HG02970 (cell line): ENCODE measurements around the gene AP4S1.
"Not testable (repeated sequence)": the region's sequence is repeated elsewhere in the genome, so short reads cannot be mapped to it uniquely, and the experiment has no call there.

Experiments
- ATAC-seq: cut with Tn5 transposase; IDR thresholded peaks from one replicate; pipeline ENCODE4 v1.9.1; 2021; ENCODE audit warnings: mild to moderate bottlenecking, moderate library complexity, moderate number of reproducible peaks; ENCODE audit not compliant: unreplicated experiment, low FRiP score

Gene AP4S1

GRCh38 chr14:31025367-31026076 lies at the start of gene AP4S1:
TSS of gene AP4S1 (plus strand) at chr14:31025649. CDS start at chr14:31066197, 40,548 bp downstream.
- peak; percentile 8 for ATAC-seq

- ATAC-seq: no peak
Measured at GRCh38 chr14:30977752-30978151, 47.7 kb upstream of the AP4S1 start.

GRCh38 chr14:30980106-30980704 lies 45.2 kb upstream of the AP4S1 start:
- ATAC-seq: not testable (repeated sequence)

GRCh38 chr14:30980980-30981379 lies 44.5 kb upstream of the AP4S1 start:
- no peak for ATAC-seq

- ATAC-seq: no peak
Measured at GRCh38 chr14:30982533-30982932, 42.9 kb upstream of the AP4S1 start.

- ATAC-seq: no peak
Measured at GRCh38 chr14:30983858-30984257, 41.6 kb upstream of the AP4S1 start.

- no peak for ATAC-seq
Measured at GRCh38 chr14:30985796-30986195, 39.7 kb upstream of the AP4S1 start.

- no peak for ATAC-seq
Measured at GRCh38 chr14:30988509-30988908, 36.9 kb upstream of the AP4S1 start.

- ATAC-seq: no peak
Measured at GRCh38 chr14:30990770-30991169, 34.7 kb upstream of the AP4S1 start.

- ATAC-seq: no peak
Measured at GRCh38 chr14:30991408-30991807, 34.0 kb upstream of the AP4S1 start.

GRCh38 chr14:30993071-30993470 lies 32.4 kb upstream of the AP4S1 start:
- no peak for ATAC-seq

GRCh38 chr14:30994681-30995620 lies 30.5 kb upstream of the AP4S1 start:
- ATAC-seq: peak; percentile 46

GRCh38 chr14:30995689-30996088 lies 29.8 kb upstream of the AP4S1 start:
- no peak for ATAC-seq

- ATAC-seq: no peak
Measured at GRCh38 chr14:30996892-30997659, 28.4 kb upstream of the AP4S1 start.

GRCh38 chr14:30998100-30998706 lies 27.2 kb upstream of the AP4S1 start:
- no peak for ATAC-seq

GRCh38 chr14:30999038-30999773 lies 26.2 kb upstream of the AP4S1 start:
- ATAC-seq: no peak

- no peak for ATAC-seq
Measured at GRCh38 chr14:31000629-31001338, 24.7 kb upstream of the AP4S1 start.

- no peak for ATAC-seq
Measured at GRCh38 chr14:31001339-31001658, 24.1 kb upstream of the AP4S1 start.

- ATAC-seq: no peak
Measured at GRCh38 chr14:31003284-31003683, 22.2 kb upstream of the AP4S1 start.
